Liver (tissue), 9 donors: Measurements from ENCODE around the gene FGF10. TPM values are rescaled to one million over a fixed set of nuclear protein-coding genes. Genes with fewer than 3 reads are reported as not detected.

Experiments
- DNase-seq: peaks from one replicate; pipeline ENCODE4 v3.0.0-alpha.2; 2017; ENCODE audit warnings: low spot score
- H3K27ac ChIP-seq, 2 donors: one replicate each; pipeline ENCODE4 v1.7.0; 2013; ENCODE audit warnings: inconsistent platforms in 2 of 2, low read length in 2 of 2, control low read depth in 1 of 2, low read depth in 1 of 2, mild to moderate bottlenecking in 1 of 2
- H3K27me3 ChIP-seq, 4 donors: one replicate each; pipeline versions ENCODE4 v1.6.1 to v1.7.0; 2013; ENCODE audit warnings: low read length in 3 of 4, inconsistent platforms in 1 of 4, mild to moderate bottlenecking in 1 of 4, moderate library complexity in 1 of 4; ENCODE audit not compliant: control insufficient read depth in 4 of 4, insufficient read depth in 4 of 4
- H3K36me3 ChIP-seq, 4 donors: one replicate each; pipeline versions ENCODE4 v1.6.1 to v1.7.0; 2013; ENCODE audit warnings: low read length in 3 of 4, mild to moderate bottlenecking in 3 of 4, low read depth in 1 of 4, moderate library complexity in 1 of 4; ENCODE audit not compliant: control insufficient read depth in 4 of 4, insufficient read depth in 3 of 4
- H3K4me1 ChIP-seq, 4 donors: one replicate each; pipeline versions ENCODE4 v1.6.1 to v1.7.0; 2013; ENCODE audit warnings: low read length in 3 of 4, mild to moderate bottlenecking in 3 of 4, moderate library complexity in 1 of 4; ENCODE audit not compliant: control insufficient read depth in 4 of 4, insufficient read depth in 4 of 4
- H3K4me3 ChIP-seq, 3 donors: one replicate each; pipeline versions ENCODE4 v1.6.1 to v1.7.0; 2013; ENCODE audit warnings: low read length in 3 of 3, control low read depth in 1 of 3, low read depth in 1 of 3, mild to moderate bottlenecking in 1 of 3
- H3K9ac ChIP-seq, 2 donors: one replicate each; pipeline ENCODE4 v1.7.0; 2013; ENCODE audit warnings: low read length in 2 of 2, mild to moderate bottlenecking in 2 of 2, moderate library complexity in 2 of 2, control low read depth in 1 of 2, low read depth in 1 of 2
- H3K9me3 ChIP-seq, 4 donors: one replicate each; pipeline versions ENCODE4 v1.6.1 to v1.7.0; 2013; ENCODE audit warnings: low read length in 3 of 4; ENCODE audit not compliant: control insufficient read depth in 4 of 4
- CTCF ChIP-seq: fragments of 150-350 bp; IDR thresholded peaks from 2 replicates; pipeline ENCODE4 v1.5.1; 2017; ENCODE audit warnings: improper control_type of control experiment, low read depth, low read length; ENCODE audit not compliant: missing input control
- EGR1 ChIP-seq, 2 donors: IDR thresholded peaks; 2 replicates each; pipeline ENCODE4 v1.6.1; 2016 to 2018; ENCODE audit warnings: antibody characterized with exemption in 2 of 2, low read depth in 2 of 2
- FOXA1 ChIP-seq: IDR thresholded peaks from 2 replicates; pipeline ENCODE4 v1.6.1; 2016; ENCODE audit warnings: antibody characterized with exemption
- FOXA2 ChIP-seq: IDR thresholded peaks from 2 replicates; pipeline ENCODE4 v1.6.1; 2016; ENCODE audit warnings: antibody characterized with exemption
- GABPA ChIP-seq, 2 donors: IDR thresholded peaks in 1 of 2; conservative IDR thresholded peaks in 1 of 2; 2 replicates each; pipeline ENCODE4 v1.6.1; 2016; ENCODE audit warnings: antibody characterized with exemption in 2 of 2, mild to moderate bottlenecking in 1 of 2, moderate library complexity in 1 of 2
- HNF4A ChIP-seq, 2 donors: conservative IDR thresholded peaks; 2 replicates each; pipeline ENCODE4 v1.6.1; 2016; ENCODE audit warnings: antibody characterized with exemption in 2 of 2, mild to moderate bottlenecking in 2 of 2
- HNF4G ChIP-seq: IDR thresholded peaks from 2 replicates; pipeline ENCODE4 v1.6.1; 2016; ENCODE audit warnings: antibody characterized with exemption
- NR2F2 ChIP-seq: IDR thresholded peaks from 2 replicates; pipeline ENCODE4 v1.6.1; 2016; ENCODE audit warnings: antibody characterized with exemption
- RAD21 ChIP-seq, 2 donors: IDR thresholded peaks; 2 replicates each; pipeline ENCODE4 v1.6.1; 2016; ENCODE audit warnings: antibody characterized with exemption in 2 of 2, mild to moderate bottlenecking in 2 of 2
- RXRA ChIP-seq, 2 donors: IDR thresholded peaks; 2 replicates each; pipeline ENCODE4 v1.6.1; 2017 to 2018; ENCODE audit warnings: antibody characterized with exemption in 2 of 2, mild to moderate bottlenecking in 1 of 2
- SP1 ChIP-seq: IDR thresholded peaks from 2 replicates; pipeline ENCODE4 v1.6.1; 2018; ENCODE audit warnings: antibody characterized with exemption, mild to moderate bottlenecking
- TAF1 ChIP-seq: conservative IDR thresholded peaks from 2 replicates; pipeline ENCODE4 v1.6.1; 2016; ENCODE audit warnings: antibody characterized with exemption, mild to moderate bottlenecking
- YY1 ChIP-seq: IDR thresholded peaks from 2 replicates; pipeline ENCODE4 v1.6.1; 2016; ENCODE audit warnings: antibody characterized with exemption, mild to moderate bottlenecking
- ZBTB33 ChIP-seq: IDR thresholded peaks from 2 replicates; pipeline ENCODE4 v1.6.1; 2016; ENCODE audit warnings: antibody characterized with exemption
- WGBS: extraction: QIAGEN DNeasy Blood & Tissue Kit; methylation state at CpG from one replicate; pipeline ENCODE4 v1.1.7; 2013; 5-methylcytosine and 5-hydroxymethylcytosine counted together
- polyA plus RNA-seq, 2 donors: library from polyadenylated mRNA; stranded (reverse) in 1 of 2; unstranded in 1 of 2; fragments of 200-250 nt in 1 of 2; fragments of >200 nt in 1 of 2; fragmentation: Nextera tagmentation in 1 of 2; extraction: Ambion mirVana in 1 of 2; gene quantifications; one replicate each; pipeline versions ENCODE4 v1.2.1 to v1.2.3, GENCODE V29; 2013 to 2015
- total RNA-seq, 2 donors: library from RNA; depleted of rRNA; stranded (reverse); fragments of >200 nt; gene quantifications; one replicate each; pipeline ENCODE4 v1.2.3, GENCODE V29; 2014
- TF ChIP-seq, protein P1 (sequence below): IDR thresholded peaks from 2 replicates; pipeline ENCODE4 v1.6.1; 2016; ENCODE audit warnings: antibody characterized with exemption, mild to moderate bottlenecking
- TF ChIP-seq, protein P2 (sequence below): IDR thresholded peaks from 2 replicates; pipeline ENCODE4 v1.6.1; 2016; ENCODE audit warnings: antibody characterized with exemption
- TF ChIP-seq, protein P3 (sequence below): IDR thresholded peaks from 2 replicates; pipeline ENCODE4 v1.6.1; 2016; ENCODE audit warnings: antibody characterized with exemption
- donor health status: healthy.
- donor health status: healthy.
- donor health status: healthy.
- donor health status: healthy.
- donor health status: healthy.

FGF10 gene
- total and polyA plus RNA-seq, 4 donors = 0.12 to 0.61 (median 0.25) TPM; not detected in 1

- H3K9me3 ChIP-seq = no peaks in the 10 kb centered on the region
- no peaks in the 10 kb centered on the region for H3K36me3 ChIP-seq
- TF ChIP-seq, protein P1, sequence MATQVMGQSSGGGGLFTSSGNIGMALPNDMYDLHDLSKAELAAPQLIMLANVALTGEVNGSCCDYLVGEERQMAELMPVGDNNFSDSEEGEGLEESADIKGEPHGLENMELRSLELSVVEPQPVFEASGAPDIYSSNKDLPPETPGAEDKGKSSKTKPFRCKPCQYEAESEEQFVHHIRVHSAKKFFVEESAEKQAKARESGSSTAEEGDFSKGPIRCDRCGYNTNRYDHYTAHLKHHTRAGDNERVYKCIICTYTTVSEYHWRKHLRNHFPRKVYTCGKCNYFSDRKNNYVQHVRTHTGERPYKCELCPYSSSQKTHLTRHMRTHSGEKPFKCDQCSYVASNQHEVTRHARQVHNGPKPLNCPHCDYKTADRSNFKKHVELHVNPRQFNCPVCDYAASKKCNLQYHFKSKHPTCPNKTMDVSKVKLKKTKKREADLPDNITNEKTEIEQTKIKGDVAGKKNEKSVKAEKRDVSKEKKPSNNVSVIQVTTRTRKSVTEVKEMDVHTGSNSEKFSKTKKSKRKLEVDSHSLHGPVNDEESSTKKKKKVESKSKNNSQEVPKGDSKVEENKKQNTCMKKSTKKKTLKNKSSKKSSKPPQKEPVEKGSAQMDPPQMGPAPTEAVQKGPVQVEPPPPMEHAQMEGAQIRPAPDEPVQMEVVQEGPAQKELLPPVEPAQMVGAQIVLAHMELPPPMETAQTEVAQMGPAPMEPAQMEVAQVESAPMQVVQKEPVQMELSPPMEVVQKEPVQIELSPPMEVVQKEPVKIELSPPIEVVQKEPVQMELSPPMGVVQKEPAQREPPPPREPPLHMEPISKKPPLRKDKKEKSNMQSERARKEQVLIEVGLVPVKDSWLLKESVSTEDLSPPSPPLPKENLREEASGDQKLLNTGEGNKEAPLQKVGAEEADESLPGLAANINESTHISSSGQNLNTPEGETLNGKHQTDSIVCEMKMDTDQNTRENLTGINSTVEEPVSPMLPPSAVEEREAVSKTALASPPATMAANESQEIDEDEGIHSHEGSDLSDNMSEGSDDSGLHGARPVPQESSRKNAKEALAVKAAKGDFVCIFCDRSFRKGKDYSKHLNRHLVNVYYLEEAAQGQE = no peak
- TF ChIP-seq EGR1 (IDR thresholded peaks at IDR 0.05; ENCODE audit: low read depth in 2 of 2) (no peak), FOXA2 (no peak), TAF1 (no peak), HNF4G (no peak), HNF4A (conservative IDR thresholded peaks at IDR 0.05) (no peak), FOXA1 (no peak), ZBTB33 (no peak), YY1 (no peak), RXRA (IDR thresholded peaks at IDR 0.05) (no peak), GABPA (IDR thresholded peaks at IDR 0.05 in 1 of 2, conservative IDR thresholded peaks at IDR 0.05 in 1 of 2) (no peak), CTCF (no peak), SP1 (no peak), NR2F2 (no peak), RAD21 (IDR thresholded peaks at IDR 0.05) (no peak)
- TF ChIP-seq, protein P2, sequence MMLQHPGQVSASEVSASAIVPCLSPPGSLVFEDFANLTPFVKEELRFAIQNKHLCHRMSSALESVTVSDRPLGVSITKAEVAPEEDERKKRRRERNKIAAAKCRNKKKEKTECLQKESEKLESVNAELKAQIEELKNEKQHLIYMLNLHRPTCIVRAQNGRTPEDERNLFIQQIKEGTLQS = no peak
- TF ChIP-seq, protein P3, sequence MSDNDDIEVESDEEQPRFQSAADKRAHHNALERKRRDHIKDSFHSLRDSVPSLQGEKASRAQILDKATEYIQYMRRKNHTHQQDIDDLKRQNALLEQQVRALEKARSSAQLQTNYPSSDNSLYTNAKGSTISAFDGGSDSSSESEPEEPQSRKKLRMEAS = no peak
- H3K4me3 ChIP-seq = no peak overlapping the region
- WGBS = 64% methylated on average over 4 of the region's 4 CpGs
- H3K9ac ChIP-seq = no peak overlapping the region
- H3K27me3 ChIP-seq = no peaks in the 10 kb centered on the region
- DNase-seq = no peak
- H3K4me1 ChIP-seq = no peaks in the 10 kb centered on the region
- no peak overlapping the region for H3K27ac ChIP-seq
Measured at GRCh38 chr5:44401611-44402010, 12.4 kb upstream of the FGF10 start.

DNA sequence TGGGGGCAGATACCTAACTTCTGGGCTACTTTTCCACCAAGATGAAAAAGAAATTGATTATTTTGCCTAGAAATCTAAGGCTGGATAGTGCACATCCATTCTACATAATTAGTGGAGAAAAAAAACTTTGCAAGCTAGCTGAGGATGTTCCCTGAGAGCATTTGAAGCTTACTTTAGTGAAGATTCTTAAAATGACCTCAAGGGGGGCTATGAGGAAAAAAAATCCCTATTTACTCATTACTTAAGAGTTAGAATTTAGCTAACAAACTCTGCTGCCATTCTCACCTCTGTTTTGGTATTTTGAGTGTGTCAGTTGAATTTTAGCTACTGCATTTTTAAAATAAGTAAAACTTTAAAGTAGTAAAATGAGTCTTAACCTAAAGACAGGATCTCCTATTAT, 9.2 kb upstream of the FGF10 start:
- no peaks in the 10 kb centered on the region for H3K4me1 ChIP-seq
- no peak overlapping the region for H3K4me3 ChIP-seq
- H3K27me3 ChIP-seq = peaks cover 0 to 5% (median 1%) of the 10 kb centered on the region in 4 donors
- DNase-seq = no peak
- H3K9ac ChIP-seq = no peak overlapping the region
- no peak overlapping the region for H3K27ac ChIP-seq
- no peaks in the 10 kb centered on the region for H3K36me3 ChIP-seq
- no peak for TF ChIP-seq CTCF
- no peak for TF ChIP-seq RXRA (IDR thresholded peaks at IDR 0.05)
- TF ChIP-seq YY1 = no peak
- no peak for TF ChIP-seq RAD21 (IDR thresholded peaks at IDR 0.05)
- TF ChIP-seq, protein P3 = no peak
- no peak for TF ChIP-seq SP1
- TF ChIP-seq GABPA (IDR thresholded peaks at IDR 0.05 in 1 of 2, conservative IDR thresholded peaks at IDR 0.05 in 1 of 2) = no peak
- H3K9me3 ChIP-seq = no peaks in the 10 kb centered on the region
